ENCODE measurements around the gene RIN3. TPM values are rescaled to one million over a fixed set of nuclear protein-coding genes. Genes with fewer than 3 reads are reported as not detected.

The RIN3 gene
- total RNA-seq, 1 donor from 2014 or later = 28.0 TPM

DNA sequence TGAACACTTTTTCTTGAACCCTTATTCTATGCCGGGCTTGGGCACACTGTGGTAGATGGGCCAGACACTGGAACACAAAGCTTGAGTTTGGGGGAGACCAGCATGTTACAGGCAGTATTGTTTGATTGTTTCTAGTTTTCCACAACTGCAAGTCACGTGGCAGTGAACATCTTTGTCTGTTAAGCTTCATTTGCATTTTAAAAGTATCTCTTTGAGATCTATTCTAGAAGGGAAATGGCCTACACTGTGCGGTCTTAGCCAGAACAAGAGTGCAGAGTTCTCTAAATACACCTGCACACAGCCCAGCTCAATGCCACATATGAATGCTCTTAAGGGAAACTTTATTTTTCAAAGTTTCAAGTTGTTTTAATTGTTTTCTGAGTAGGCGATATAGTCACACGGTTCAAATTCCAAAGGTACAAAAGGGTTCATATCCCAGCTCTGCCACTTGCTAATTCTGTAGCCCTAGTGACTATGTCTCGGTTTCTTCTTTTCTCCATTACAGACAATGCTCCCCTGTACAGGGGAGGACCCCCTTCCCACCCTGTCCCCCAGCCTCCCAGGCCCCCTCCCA is 24.9 kb downstream of the RIN3 start:
- H3K9ac ChIP-seq (ENCODE audit: low read length) = no peak overlapping the region
- no peaks in the 10 kb centered on the region for H3K27me3 Mint-ChIP-seq (ENCODE audit: low read depth, unreplicated experiment)
- peaks cover 3% of the 10 kb centered on the region for H3K9me3 Mint-ChIP-seq (ENCODE audit: unreplicated experiment)
- no peak overlapping the region for H3K4me2 ChIP-seq (ENCODE audit: low read length)
- FAIRE-seq = no peak
- no peak overlapping the region for H3K27ac ChIP-seq (ENCODE audit: low read depth, low read length)
- H3K36me3 ChIP-seq (ENCODE audit: insufficient read depth, low read length) = no peaks in the 10 kb centered on the region
- no peak for DNase-seq (ENCODE audit: low read depth)
- H3K4me3 ChIP-seq (ENCODE audit: insufficient read depth, low read depth, low read length) = no peak overlapping the region
- peaks cover 25% of the 10 kb centered on the region for H3K79me2 ChIP-seq (ENCODE audit: insufficient read depth, low read length)
- no peaks in the 10 kb centered on the region for H3K9me3 ChIP-seq (ENCODE audit: insufficient read depth, low read depth, low read length)
- peaks cover 34% of the 10 kb centered on the region for H3K4me1 Mint-ChIP-seq (ENCODE audit: low read depth, unreplicated experiment)
- no peak for TF ChIP-seq EZH2 (IDR thresholded peaks at IDR 0.05; ENCODE audit: insufficient read depth, low read length)
- TF ChIP-seq CTCF (IDR thresholded peaks at IDR 0.05; ENCODE audit: insufficient read depth, low read depth, low read length) = no peak
- H3K36me3 Mint-ChIP-seq (ENCODE audit: low read depth, unreplicated experiment) = no peaks in the 10 kb centered on the region
- no peak overlapping the region for H3K27ac Mint-ChIP-seq (ENCODE audit: unreplicated experiment)
- peaks cover 31% of the 10 kb centered on the region for H3K4me1 ChIP-seq (ENCODE audit: insufficient read depth, low read length)
- no peak overlapping the region for H3K4me3 Mint-ChIP-seq (ENCODE audit: unreplicated experiment)
- H2AFZ ChIP-seq (ENCODE audit: low read depth, low read length) = no peak overlapping the region
- no peaks in the 10 kb centered on the region for H3K27me3 ChIP-seq (ENCODE audit: insufficient read depth, low read length)
- H4K20me1 ChIP-seq (ENCODE audit: insufficient read depth, low read length) = peaks cover 5% of the 10 kb centered on the region

- no peak overlapping the region for H3K4me3 Mint-ChIP-seq (ENCODE audit: unreplicated experiment)
- peaks cover 34% of the 10 kb centered on the region for H3K4me1 Mint-ChIP-seq (ENCODE audit: low read depth, unreplicated experiment)
- no peak for DNase-seq (ENCODE audit: low read depth)
- H3K79me2 ChIP-seq (ENCODE audit: insufficient read depth, low read length) = peaks cover 27% of the 10 kb centered on the region
- no peak overlapping the region for H2AFZ ChIP-seq (ENCODE audit: low read depth, low read length)
- H3K36me3 ChIP-seq (ENCODE audit: insufficient read depth, low read length) = no peaks in the 10 kb centered on the region
- H3K27ac ChIP-seq (ENCODE audit: low read depth, low read length) = peak overlapping the region; percentile 88
- peaks cover 3% of the 10 kb centered on the region for H3K9me3 Mint-ChIP-seq (ENCODE audit: unreplicated experiment)
- no peak overlapping the region for H3K9ac ChIP-seq (ENCODE audit: low read length)
- peak overlapping the region; percentile 76 for H3K4me2 ChIP-seq (ENCODE audit: low read length)
- no peaks in the 10 kb centered on the region for H3K36me3 Mint-ChIP-seq (ENCODE audit: low read depth, unreplicated experiment)
- no peak for TF ChIP-seq CTCF (IDR thresholded peaks at IDR 0.05; ENCODE audit: insufficient read depth, low read depth, low read length)
- TF ChIP-seq EZH2 (IDR thresholded peaks at IDR 0.05; ENCODE audit: insufficient read depth, low read length) = no peak
- FAIRE-seq = no peak
- H3K9me3 ChIP-seq (ENCODE audit: insufficient read depth, low read depth, low read length) = no peaks in the 10 kb centered on the region
- peaks cover 31% of the 10 kb centered on the region for H3K4me1 ChIP-seq (ENCODE audit: insufficient read depth, low read length)
- peaks cover 5% of the 10 kb centered on the region for H4K20me1 ChIP-seq (ENCODE audit: insufficient read depth, low read length)
- no peak overlapping the region for H3K4me3 ChIP-seq (ENCODE audit: insufficient read depth, low read depth, low read length)
- H3K27me3 ChIP-seq (ENCODE audit: insufficient read depth, low read length) = no peaks in the 10 kb centered on the region
- no peak overlapping the region for H3K27ac Mint-ChIP-seq (ENCODE audit: unreplicated experiment)
- H3K27me3 Mint-ChIP-seq (ENCODE audit: low read depth, unreplicated experiment) = no peaks in the 10 kb centered on the region
Measured at GRCh38 chr14:92539419-92539818, 25.8 kb downstream of the RIN3 start.

GRCh38 chr14:92539875-92540274 is 26.3 kb downstream of the RIN3 start:
- Histone ChIP-seq H3K4me2 (ENCODE audit: low read length) (peak overlapping the region; percentile 76), H4K20me1 (ENCODE audit: insufficient read depth, low read length) (peaks cover 5% of the 10 kb centered on the region), H3K27me3 (ENCODE audit: insufficient read depth, low read length) (no peaks in the 10 kb centered on the region), H3K27ac (ENCODE audit: low read depth, low read length) (peak overlapping the region; percentile 88), H2AFZ (ENCODE audit: low read depth, low read length) (peak overlapping the region; percentile 63), H3K9ac (ENCODE audit: low read length) (peak overlapping the region; percentile 70), H3K4me1 (ENCODE audit: insufficient read depth, low read length) (peaks cover 31% of the 10 kb centered on the region), H3K79me2 (ENCODE audit: insufficient read depth, low read length) (peaks cover 27% of the 10 kb centered on the region), H3K4me3 (ENCODE audit: insufficient read depth, low read depth, low read length) (no peak overlapping the region), H3K9me3 (ENCODE audit: insufficient read depth, low read depth, low read length) (no peaks in the 10 kb centered on the region), H3K36me3 (ENCODE audit: insufficient read depth, low read length) (no peaks in the 10 kb centered on the region)
- peak overlapping the region; percentile 96 for H3K27ac Mint-ChIP-seq (ENCODE audit: unreplicated experiment)
- DNase-seq (ENCODE audit: low read depth) (no peak), FAIRE-seq (no peak)
- TF ChIP-seq CTCF (IDR thresholded peaks at IDR 0.05; ENCODE audit: insufficient read depth, low read depth, low read length) (no peak), EZH2 (IDR thresholded peaks at IDR 0.05; ENCODE audit: insufficient read depth, low read length) (no peak)
- H3K27me3 Mint-ChIP-seq (ENCODE audit: low read depth, unreplicated experiment) = no peaks in the 10 kb centered on the region
- H3K4me3 Mint-ChIP-seq (ENCODE audit: unreplicated experiment) = no peak overlapping the region
- no peaks in the 10 kb centered on the region for H3K36me3 Mint-ChIP-seq (ENCODE audit: low read depth, unreplicated experiment)
- peaks cover 3% of the 10 kb centered on the region for H3K9me3 Mint-ChIP-seq (ENCODE audit: unreplicated experiment)
- peaks cover 34% of the 10 kb centered on the region for H3K4me1 Mint-ChIP-seq (ENCODE audit: low read depth, unreplicated experiment)

Data from astrocyte (in vitro differentiated cells and primary cell).